Measurements from ENCODE around the gene SH3BGRL3.

SH3BGRL3 gene

GRCh38 chr1:26296340-26297056 is 16.6 kb downstream of the SH3BGRL3 start:
- in situ Hi-C loops (cut with MboI; ENCODE audit: low pct_unique_long_range_greater_than_20kb, low sequenced_read_pairs, unreplicated experiment): no loop called here
- no peak for DNase-seq (ENCODE audit: low spot score)
- no peak for TF ChIP-seq CTCF (IDR thresholded peaks at IDR 0.05; ENCODE audit: extremely low read depth, insufficient read depth, missing control alignments)

- TF ChIP-seq CTCF (IDR thresholded peaks at IDR 0.05; ENCODE audit: extremely low read depth, insufficient read depth, missing control alignments): no peak
- no peak for DNase-seq (ENCODE audit: low spot score)
- in situ Hi-C loops (cut with MboI; ENCODE audit: low pct_unique_long_range_greater_than_20kb, low sequenced_read_pairs, unreplicated experiment): no loop called here
These were observed 17.3 kb downstream of the SH3BGRL3 start for GRCh38 chr1:26297057-26297790.

- no peak for TF ChIP-seq CTCF (IDR thresholded peaks at IDR 0.05; ENCODE audit: extremely low read depth, insufficient read depth, missing control alignments)
- in situ Hi-C loops (cut with MboI; ENCODE audit: low pct_unique_long_range_greater_than_20kb, low sequenced_read_pairs, unreplicated experiment): no loop called here
- DNase-seq (ENCODE audit: low spot score): no peak
These were observed 17.9 kb downstream of the SH3BGRL3 start for GRCh38 chr1:26297791-26298124.

GRCh38 chr1:26300578-26301275 is 20.8 kb downstream of the SH3BGRL3 start:
- DNase-seq (ENCODE audit: low spot score): no peak
- TF ChIP-seq CTCF (IDR thresholded peaks at IDR 0.05; ENCODE audit: extremely low read depth, insufficient read depth, missing control alignments): no peak
- in situ Hi-C loops (cut with MboI; ENCODE audit: low pct_unique_long_range_greater_than_20kb, low sequenced_read_pairs, unreplicated experiment): no loop called here

- no peak for TF ChIP-seq CTCF (IDR thresholded peaks at IDR 0.05; ENCODE audit: extremely low read depth, insufficient read depth, missing control alignments)
- in situ Hi-C loops (cut with MboI; ENCODE audit: low pct_unique_long_range_greater_than_20kb, low sequenced_read_pairs, unreplicated experiment): no loop called here
- DNase-seq (ENCODE audit: low spot score): no peak
These were observed 23.0 kb downstream of the SH3BGRL3 start for GRCh38 chr1:26302733-26303405.

- in situ Hi-C loops (cut with MboI; ENCODE audit: low pct_unique_long_range_greater_than_20kb, low sequenced_read_pairs, unreplicated experiment): no loop called here
- DNase-seq (ENCODE audit: low spot score): no peak
- TF ChIP-seq CTCF (IDR thresholded peaks at IDR 0.05; ENCODE audit: extremely low read depth, insufficient read depth, missing control alignments): no peak
These were observed 25.9 kb downstream of the SH3BGRL3 start for GRCh38 chr1:26305667-26306289.

Data from GM13977 (cell line).